Activated CD4-positive, alpha-beta T cell treated with anti-CD3 and anti-CD28 coated beads, Interleukin-2, amount 50 U/mL, for 24 hours (primary cell): ENCODE data around the gene NRG3.
"Not testable (repeated sequence)": the region's sequence is repeated elsewhere in the genome, so short reads cannot be mapped to it uniquely, and the experiment has no call there.

Experiments used
- DNase-seq, 2 donors: peaks; one replicate each; pipeline ENCODE4 v3.0.0-alpha.2; 2020; ENCODE audit warnings: low read depth in 1 of 2, low spot score in 1 of 2

Gene NRG3

DNA sequence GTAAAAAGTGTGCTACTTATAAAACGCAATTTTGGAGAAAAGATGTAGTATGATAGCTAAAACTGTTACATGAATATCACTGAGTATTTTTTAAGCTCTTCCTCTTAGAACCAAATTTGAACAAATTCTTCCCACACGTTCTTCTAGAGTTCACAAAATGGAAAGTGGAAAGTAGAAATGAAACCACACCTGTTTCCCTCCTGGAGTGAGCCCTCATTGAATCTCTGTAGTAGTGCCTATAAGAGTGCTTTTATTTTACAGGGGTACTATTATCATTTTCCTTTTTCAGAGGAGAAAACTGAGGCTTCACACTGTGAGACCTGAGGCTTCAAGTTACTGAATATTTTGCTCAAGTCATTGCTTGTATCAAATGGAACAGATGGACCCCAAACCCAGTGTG, 393.0 kb downstream of the NRG3 start:
- no peak for DNase-seq

DNA sequence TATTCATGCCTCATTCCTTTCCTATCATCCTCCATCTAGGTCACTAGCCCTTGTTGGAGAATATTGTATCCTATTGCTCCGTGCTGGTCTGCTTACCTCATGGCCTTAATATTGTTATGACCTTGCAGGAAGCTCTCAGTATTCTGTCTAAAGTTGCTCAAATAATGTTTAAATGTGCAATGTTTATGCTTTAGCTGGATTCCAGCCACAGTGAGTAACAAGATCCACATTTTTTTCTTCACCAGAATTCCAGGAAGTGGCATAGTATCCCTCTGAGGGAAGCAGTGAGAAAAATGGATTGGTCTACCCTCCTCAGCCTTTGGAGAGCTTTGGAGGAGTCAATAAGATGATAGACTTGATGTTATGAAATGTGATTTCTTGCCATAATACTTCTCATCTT, 402.6 kb downstream of the NRG3 start:
- DNase-seq = no peak

DNA sequence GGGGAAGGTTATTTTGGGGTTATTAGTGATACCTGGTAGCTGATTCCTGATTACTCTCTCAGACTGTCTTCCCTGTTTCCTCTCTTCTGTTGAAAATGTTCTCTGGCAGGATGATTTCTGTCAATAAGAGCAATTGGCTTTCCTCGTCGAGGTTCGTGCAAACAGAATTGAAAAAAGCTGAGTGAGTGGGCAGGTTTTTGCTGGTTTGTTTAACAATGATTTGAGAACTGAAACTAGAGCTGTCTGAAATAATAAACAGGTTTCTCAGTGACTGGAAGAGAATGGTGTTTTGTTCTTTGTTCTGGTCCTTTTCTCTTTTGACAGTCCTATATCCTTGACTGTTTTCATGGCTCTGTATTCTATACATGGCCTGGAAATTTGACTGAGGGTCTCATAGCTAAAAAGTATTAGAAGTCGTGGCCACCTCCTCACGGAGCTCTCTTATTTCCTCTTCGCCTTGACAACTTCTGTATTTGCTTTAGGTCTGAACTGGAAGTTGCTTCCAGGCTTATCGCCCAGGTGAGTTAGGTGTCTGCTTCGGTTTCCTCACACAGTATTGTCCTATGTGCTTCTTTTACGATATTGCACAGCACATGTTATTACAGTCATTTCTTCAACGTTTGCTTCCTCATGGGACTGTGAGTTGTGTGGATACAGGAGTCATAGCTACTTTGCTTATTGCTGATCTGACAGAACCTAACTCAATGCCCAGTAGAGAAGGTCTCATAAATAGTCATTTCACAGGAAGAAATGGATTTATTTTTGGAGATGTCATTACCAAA, 403.6 kb downstream of the NRG3 start:
- DNase-seq = no peak

DNA sequence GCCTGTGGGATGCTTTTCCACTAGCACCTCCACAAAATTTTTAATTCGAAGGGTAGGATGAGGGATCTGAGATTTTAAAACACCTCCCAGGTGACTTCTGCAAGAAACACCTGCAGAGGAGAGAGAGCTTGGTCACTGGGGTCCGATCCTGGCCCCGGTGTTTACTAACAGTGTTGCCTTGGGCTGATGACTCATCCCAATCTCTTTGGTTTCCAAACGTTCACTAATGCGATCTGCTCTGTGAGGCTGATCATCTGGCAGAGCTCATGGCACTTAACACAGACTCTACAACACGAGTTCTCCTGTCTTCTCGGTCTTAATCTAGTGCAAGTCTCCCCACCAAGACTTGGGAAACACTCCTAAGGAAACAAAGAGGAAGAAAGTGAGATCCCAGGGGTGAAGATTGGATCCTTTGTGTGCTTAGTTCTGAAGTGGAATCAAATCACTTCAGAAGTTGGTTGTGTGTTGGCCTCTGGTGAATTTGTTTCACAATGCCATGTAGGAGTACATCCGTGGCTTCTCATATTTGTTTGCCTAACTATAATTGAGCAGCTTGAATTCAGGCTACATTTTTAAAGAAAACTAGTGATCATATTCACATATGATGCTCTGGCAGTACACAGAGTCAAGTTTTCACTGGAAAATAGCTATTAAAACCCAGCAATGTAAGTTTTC, 407.9 kb downstream of the NRG3 start:
- no peak for DNase-seq

DNA sequence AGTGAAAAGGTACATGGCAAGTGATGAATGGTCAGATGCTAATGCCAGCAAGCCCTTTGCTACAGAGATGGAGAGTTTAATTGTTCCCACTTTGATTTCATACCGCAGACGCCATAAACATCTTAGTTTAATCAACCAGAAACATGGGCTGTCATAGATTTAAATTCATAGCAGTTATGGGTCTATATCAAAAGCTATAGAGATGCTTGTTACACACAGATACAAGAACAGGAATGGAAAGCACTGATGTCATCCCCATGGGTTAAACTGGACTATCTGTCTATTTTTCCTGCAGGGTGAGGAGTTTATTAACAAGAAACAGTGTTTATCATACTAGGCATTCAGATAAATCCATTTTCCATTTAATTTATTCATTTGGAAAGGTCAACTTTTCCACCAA, 409.2 kb downstream of the NRG3 start:
- no peak for DNase-seq

DNA sequence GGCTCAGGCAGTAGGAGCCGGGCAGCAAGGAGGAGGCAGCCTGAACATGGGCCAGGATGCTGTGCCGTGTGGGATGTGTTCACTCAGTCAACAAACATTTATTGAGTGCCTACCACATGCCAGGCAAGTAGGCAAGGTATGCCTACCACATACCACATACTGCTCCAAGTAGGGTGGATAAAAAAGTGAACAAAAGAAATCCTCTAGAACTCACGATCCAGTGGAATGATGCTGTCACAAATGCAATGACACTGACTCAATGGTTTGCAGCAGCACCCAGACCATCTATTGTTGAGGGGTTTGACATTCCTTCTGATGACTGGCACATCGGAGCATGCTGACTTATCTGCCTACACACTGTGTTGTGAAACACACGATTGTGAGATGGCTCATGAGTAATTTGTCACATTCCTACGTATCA, 413.5 kb downstream of the NRG3 start:
- no peak for DNase-seq

DNA sequence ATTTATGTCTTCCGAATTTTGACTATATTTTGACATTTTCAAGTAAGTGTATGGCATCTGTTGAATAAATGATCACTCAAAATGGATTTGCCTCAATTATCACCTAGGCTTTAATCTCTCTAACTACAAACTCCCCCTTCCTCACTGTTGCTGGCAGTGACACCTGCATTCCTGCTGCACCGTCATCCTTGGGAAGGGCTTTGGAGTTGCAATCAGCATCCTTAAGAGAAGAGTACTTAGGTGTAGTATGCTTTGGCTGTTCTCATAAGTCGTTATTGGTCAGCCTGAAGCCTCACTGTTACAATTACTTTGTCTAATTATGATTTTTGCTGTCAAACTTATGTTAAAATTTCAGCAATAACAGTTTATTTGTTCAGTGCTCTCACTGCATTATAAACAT, 415.0 kb downstream of the NRG3 start:
- no peak for DNase-seq

DNA sequence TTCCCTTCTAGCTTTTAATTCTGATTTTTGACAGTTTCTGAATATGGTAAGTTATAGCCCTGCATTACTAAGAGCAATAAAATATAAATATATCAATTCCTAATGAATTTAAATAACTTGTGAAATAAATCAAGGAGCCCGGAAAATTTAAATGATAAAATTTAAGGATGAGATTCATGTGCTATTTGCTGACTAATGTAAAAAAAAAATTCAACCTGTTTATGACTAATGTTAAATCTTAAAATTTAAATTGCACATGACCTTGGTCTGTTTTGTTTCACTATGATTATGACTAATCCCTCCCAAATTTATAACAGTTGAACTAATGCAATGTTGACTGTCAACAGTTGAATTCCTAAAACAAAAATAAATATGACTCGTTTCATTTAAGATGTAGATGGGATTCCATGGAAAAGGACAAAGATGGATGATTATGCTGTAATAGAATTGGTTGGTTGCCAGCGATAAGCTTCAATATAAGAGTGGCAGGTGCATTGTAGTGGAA, 419.9 kb downstream of the NRG3 start:
- no peak for DNase-seq

DNA sequence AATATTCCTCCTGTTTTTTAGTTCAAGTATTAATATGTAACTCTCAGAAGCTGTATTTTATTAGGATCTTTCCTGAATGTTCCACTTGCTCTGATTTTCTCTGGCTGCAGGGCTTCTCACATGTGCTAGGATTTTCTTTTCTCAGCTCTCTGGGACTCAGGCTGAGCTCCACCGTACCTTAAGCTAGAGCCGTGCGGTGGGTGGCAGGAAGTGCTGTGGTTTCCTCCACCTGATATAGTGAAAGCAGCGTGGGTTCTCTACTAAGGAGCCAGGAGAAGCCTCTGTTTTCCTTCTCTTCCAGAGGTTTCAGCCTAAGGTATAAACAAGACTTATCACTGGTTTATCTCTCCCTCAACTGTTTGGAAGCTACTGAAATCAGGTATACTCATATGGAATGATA, 433.6 kb downstream of the NRG3 start:
- DNase-seq = no peak

DNA sequence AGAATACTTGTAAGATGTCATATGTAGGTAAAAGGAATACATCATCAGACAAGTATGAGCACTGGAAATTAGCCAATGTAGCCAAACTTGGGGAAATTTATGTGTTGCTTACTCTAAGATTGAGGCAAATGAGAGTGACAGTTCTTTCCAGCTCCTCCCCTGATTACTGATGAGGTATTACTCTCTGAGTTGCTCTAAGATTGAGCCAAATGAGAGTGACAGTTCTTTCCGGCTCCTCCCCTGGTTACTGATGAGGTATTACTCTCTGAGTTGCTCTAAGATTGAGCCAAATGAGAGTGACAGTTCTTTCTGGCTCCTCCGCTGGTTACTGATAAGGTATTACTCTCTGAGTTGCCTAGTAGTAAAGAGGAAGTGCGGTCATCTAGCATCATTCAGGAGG, 435.8 kb downstream of the NRG3 start:
- DNase-seq = no peak

DNA sequence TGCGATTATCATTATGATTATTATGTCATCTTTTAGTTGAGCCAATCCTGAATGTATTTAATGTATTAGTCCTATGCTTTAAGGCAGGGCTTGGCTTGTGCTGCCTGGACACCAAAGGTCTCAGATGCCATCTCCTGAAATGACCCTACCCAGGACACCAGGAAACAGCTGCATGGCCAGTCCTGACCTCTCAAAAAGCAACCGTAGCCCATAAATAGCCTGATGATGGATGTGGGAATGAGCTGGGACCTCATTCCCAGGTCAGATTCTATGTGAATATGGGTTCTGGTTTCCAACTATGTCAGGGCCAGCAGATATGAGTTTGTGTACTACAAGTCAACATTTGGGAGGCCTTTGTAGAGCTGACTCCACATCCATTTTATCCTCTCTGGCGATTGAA, 438.4 kb downstream of the NRG3 start:
- no peak for DNase-seq

DNA sequence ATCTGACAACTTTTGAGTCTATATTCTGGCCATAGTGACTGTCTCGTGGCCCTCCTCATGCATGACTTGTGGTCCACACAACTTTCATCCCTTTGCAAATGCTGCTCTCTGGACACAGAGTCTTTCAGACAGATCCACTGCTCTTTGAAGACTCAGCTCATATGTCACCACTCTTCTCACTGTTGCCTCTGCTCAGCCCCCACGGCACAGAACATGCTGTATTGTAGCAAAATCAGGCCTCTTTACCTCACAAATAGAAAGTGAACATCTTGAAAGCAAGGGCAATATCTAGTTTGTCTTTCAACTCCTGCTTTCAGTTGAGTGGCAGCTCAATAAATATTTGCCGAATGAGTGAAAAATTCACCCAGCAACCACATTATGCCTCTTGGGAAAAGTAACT, 443.5 kb downstream of the NRG3 start:
- no peak for DNase-seq

DNA sequence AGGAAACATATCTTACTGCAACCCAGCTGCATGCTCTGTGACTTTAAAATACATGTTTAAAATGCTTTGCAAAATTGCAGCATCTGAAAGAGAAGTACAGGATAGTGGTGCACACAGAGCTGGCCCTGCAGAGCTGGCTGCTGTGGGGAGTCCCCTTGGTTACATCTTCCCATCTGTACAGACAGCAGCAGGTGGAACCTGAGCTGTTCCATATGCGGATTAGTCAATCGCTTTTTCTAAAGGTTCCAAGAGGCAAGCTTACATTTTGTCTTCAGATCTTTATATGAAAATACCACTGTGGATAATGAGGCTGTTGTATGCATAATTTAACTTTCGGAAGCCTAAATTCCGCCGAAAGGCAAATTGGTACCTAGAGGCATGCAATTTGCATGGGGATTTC, 444.1 kb downstream of the NRG3 start:
- DNase-seq = no peak

DNA sequence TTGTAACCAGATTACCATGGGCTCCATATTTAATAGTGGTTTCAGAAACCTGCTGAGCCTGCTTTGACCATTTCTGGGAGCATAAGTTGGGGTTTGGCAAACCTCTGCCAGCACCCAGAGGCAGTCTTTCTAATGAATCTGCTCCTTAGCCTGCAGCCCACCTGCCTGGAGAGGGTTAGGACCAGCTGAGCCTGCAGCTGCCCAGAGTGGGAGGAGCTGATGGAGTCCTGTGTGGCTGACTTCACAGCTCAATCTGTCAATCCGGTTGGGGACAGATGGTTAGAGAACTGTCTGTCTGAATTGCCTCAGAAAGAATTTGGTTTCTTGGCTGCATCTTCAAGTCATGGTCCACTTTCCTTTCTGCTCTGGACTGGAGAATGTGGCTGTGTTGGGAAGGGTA, 444.6 kb downstream of the NRG3 start:
- no peak for DNase-seq

DNA sequence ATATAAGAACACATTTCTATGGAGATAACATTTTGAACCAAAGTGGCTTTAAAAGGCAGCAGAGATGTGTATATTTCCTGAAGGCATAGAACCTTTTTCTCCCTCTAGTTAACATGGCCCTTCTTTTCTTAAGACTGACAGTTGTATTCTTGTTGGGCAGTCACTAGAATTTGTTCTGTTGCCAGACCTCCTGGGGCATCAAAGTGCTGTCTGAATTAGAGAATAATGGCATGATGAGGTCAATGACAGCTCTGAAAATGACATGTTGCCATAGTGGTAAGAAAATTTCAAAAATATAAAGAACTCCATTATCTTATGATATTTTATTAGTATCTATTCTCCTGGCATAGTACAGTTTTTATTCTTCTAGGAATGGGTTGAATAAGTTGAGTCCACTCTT, 446.7 kb downstream of the NRG3 start:
- DNase-seq = no peak

DNA sequence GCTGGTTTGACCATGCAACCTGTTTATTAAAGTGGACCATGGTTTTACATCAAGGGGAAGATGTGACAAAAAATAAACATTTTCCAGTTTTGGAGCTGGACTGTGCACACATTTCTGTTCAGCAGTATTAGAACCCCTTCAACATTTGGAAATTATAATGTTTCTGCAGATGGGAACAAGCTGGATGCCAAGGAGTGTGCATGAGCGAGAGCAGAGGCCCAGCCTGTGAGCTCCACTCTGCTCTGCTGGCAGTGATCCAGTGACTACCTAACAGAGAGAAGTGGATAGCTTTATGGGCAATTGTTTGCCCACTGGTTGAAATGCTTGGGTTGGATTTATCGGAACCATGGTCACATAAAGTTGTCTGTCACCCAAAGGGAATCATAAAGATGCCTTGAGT, 456.7 kb downstream of the NRG3 start:
- DNase-seq = no peak

DNA sequence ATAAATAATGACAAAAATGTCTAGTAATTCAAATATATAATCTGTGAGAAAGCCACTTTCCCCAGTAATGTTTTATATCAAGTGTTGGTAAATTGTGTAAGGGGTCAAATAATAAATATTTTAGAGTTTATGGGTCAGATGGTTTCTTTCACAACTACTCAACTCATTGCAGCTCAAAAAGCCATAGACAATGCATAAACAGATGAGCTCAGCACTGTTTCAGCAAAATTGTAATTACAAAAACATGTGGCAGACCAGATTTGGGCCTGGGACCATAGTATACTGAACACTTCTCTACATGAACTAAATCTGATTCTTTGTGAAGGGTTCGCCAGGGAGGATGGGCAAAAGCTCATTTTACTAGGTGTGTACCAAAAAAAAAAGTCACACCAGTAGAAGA, 460.8 kb downstream of the NRG3 start:
- no peak for DNase-seq

DNA sequence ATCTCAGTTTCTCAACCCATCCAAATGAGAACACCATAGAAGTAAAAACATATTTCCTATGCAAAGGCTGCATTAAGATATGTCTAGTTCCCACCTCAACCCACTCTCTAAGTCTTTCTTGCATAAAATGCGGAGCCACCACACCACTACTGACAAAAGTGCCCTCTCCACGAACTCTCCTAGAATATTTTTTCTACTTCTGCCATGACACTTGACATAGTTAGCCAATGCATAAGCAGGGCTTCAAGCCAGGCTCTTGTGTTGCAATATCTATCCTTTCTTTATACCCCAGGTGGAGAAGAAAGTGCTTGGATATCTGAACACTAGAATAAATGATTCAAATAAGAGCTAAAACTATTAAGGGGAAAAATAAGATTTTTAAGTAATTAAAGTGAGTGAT, 465.2 kb downstream of the NRG3 start:
- no peak for DNase-seq

DNA sequence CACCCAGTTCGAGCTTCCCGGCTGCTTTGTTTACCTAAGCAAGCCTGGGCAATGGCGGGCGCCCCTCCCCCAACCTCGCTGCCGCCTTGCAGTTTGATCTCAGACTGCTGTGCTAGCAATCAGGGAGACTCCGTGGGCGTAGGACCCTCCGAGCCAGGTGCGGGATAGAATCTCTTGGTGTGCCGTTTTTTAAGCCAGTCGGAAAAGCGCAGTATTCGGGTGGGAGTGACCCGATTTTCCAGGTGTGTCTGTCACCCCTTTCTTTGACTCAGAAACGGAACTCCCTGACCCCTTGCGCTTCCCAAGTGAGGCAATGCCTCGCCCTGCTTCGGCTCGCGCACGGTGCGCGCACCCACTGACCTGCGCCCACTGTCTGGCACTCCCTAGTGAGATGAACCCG, 474.6 kb downstream of the NRG3 start:
- not testable (repeated sequence) for DNase-seq

DNA sequence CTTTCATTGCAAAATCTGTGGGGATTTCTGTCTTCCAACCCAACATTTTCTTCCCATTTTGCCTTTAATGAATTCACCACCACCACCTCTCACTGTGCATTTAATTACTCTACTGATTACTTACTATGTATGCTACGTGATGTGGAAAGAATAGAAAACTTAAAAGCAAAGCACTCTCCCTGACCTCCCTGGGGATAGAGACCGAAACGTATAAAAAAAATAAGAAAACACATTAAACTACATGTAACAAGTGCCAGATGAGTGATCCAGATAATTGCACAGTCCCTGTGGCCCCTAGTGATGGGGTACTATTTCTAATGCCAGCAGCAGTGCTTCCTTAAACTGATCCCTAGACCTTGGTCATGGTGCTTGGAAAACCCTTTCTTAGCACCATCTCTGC, 478.4 kb downstream of the NRG3 start:
- no peak for DNase-seq

DNA sequence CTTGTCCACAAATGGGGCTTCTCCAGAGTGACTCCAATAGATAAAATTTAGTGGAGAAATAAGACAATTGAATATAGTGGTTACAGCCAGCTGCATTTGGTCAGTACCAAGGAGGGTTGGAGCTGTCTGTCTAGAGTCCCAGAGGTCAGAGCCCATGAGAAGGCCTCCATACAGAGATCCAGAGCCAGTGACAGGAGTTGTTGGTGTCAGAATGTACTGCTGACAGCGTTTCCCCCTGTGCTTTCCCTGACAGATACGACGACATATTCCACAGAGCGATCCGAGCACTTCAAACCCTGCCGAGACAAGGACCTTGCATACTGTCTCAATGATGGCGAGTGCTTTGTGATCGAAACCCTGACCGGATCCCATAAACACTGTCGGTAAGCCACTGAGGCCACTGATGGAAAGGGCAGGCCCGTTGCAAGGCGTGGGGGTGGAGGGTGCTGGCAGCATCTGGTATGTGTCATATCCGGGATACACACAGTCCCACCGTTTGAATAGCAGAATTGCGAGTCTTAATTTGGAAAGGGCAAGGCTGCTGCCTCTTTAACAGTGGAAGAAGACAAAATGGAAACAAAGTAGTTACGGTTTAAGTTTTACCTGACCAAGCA, 483.6 kb downstream of the NRG3 start:
- DNase-seq = no peak

DNA sequence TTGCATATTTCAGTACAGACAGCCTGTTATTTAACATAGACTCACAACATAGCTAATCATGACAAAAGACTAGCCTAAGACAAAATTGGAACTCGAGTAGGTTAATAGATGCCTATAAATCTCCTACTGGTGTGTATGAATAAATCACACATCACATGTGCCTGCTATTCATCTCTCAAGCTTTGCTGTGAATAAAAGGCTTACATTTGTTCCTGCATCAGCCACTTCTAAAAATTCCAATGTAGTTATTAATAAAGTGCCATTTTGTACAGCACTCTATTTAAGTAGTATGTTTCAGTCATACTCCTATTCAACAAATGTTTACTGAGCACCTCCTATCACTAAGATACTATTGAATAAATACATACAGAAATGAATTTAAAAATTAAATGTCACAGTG, 486.3 kb downstream of the NRG3 start:
- DNase-seq = no peak
